ENCODE results near the gene SYT7. TPM values are rescaled to one million over a fixed set of nuclear protein-coding genes. Genes with fewer than 3 reads are reported as not detected.

Gene SYT7
- total RNA-seq, 1 donor from 2014 or later, result 10.3 TPM

DNA sequence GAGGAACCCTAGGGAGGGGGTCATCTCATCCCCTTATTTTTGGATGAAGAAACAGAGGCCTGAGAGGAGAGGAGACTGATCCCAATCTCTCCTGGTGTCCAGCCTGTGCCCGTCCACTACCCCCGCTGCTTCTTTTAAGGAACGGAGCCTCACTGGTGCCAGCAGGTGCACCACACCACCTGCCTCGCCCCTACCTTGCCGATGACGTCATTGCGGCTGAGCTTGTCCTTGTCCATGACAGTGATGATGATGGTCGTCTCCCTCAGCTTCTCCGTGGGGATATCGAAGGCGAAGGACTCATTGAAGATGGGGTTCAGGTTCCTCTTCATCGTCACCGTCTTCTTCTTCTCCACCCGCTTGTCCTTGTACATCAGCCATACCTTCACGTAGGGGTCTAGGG is 58.0 kb downstream of the SYT7 start:
- DNase-seq (ENCODE audit: low spot score, unreplicated experiment), result no peak
- Mint-ChIP-seq H3K27me3 (peaks cover 20% of the 10 kb centered on the region), H3K36me3 (ENCODE audit: insufficient read depth) (no peaks in the 10 kb centered on the region), H3K4me3 (ENCODE audit: low read depth) (no peak overlapping the region), H3K9me3 (ENCODE audit: low read depth) (no peaks in the 10 kb centered on the region), H3K4me1 (ENCODE audit: low read depth) (peaks cover 11% of the 10 kb centered on the region), H3K27ac (no peak overlapping the region)
- TF ChIP-seq, protein P1, sequence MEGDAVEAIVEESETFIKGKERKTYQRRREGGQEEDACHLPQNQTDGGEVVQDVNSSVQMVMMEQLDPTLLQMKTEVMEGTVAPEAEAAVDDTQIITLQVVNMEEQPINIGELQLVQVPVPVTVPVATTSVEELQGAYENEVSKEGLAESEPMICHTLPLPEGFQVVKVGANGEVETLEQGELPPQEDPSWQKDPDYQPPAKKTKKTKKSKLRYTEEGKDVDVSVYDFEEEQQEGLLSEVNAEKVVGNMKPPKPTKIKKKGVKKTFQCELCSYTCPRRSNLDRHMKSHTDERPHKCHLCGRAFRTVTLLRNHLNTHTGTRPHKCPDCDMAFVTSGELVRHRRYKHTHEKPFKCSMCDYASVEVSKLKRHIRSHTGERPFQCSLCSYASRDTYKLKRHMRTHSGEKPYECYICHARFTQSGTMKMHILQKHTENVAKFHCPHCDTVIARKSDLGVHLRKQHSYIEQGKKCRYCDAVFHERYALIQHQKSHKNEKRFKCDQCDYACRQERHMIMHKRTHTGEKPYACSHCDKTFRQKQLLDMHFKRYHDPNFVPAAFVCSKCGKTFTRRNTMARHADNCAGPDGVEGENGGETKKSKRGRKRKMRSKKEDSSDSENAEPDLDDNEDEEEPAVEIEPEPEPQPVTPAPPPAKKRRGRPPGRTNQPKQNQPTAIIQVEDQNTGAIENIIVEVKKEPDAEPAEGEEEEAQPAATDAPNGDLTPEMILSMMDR (IDR thresholded peaks at IDR 0.05; ENCODE audit: unreplicated experiment), result no peak

DNA sequence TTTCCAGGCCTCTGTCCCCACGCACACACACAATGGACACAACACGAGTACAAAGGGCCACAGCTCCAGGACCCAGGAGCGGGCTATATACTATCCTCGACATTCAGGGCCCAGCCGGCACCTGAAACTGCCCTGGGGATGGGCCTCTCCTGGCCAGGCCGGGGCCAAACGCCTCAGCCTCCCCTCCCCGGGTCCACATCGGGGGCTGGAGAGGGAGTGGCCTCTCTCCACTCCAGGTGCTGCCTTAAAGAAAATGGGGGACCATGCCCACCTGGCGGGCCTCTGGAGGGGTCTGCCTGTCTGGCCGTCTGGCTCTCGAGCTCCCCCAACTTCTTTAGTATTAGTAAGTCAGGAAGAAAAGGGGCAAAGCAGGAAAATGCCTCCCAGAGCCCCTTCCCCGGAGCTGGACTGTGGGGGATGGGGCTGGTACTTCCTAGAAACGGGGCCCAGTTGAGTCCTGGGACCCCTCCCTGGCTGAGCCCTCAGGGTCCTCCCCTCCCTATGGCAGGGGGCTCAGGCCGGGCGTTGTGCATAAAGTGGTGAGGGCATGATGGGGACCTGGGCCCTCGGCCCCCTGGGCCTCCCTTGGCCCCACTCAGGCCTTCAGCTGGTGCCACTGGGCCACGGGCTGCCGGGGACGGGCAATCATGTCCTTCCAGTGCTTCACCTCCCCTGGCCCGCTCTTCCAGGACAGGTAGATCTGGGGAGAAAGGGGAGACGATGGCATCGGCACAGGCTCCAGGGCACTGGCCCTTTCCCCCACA is 62.7 kb downstream of the SYT7 start:
- H3K27ac Mint-ChIP-seq, result no peak overlapping the region
- DNase-seq (ENCODE audit: low spot score, unreplicated experiment), result no peak
- H3K4me1 Mint-ChIP-seq (ENCODE audit: low read depth), result peaks cover 9% of the 10 kb centered on the region
- no peaks in the 10 kb centered on the region for H3K36me3 Mint-ChIP-seq (ENCODE audit: insufficient read depth)
- H3K4me3 Mint-ChIP-seq (ENCODE audit: low read depth), result no peak overlapping the region
- H3K27me3 Mint-ChIP-seq, result peaks cover 14% of the 10 kb centered on the region
- TF ChIP-seq, protein P1 (IDR thresholded peaks at IDR 0.05; ENCODE audit: unreplicated experiment), result no peak
- H3K9me3 Mint-ChIP-seq (ENCODE audit: low read depth), result no peaks in the 10 kb centered on the region

DNA sequence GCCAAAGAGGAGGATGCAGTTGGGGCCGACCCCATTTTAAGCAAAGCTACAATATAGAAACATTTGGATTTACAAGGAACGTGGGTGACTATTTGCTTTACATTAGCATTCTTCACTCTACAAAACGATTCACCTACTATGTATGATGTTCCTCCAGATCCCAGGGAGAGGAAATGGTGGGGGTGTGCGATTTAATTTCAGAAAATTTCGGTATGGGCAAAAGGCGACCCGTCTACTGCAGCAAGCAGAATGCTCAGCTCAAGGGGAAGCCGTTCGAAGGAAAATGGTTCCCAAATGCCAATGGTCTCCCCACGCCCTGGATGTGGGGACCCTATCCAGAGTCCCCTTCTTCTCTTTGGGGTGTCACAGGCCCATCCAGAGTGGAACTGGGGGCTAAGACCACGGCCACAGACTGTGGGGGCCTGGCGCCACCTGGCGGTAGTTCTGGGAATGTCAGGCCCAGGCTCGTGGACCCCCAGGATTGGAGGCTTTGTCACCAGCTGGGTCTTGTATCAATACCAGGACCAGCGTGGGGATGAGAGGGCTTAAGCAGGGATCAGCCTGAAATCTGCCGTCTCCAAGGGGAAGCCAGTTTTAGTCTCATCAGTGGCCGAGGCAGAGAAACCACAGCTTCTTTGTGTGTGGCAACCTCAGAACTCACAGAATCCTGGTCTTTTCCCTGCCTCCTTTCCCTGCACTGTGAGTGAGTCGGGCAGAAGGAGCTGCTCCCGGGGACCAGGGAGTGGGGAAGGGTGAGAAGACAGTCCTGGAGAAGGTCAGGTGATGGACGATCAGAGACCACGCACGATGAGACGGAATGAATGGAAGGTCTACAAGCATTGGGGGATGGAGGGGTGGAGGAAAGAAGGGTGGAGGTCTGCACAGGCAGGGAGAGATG is 64.0 kb downstream of the SYT7 start:
- Mint-ChIP-seq H3K4me3 (ENCODE audit: low read depth) (no peak overlapping the region), H3K4me1 (ENCODE audit: low read depth) (peaks cover 20% of the 10 kb centered on the region), H3K9me3 (ENCODE audit: low read depth) (no peaks in the 10 kb centered on the region), H3K27me3 (peaks cover 14% of the 10 kb centered on the region), H3K36me3 (ENCODE audit: insufficient read depth) (no peaks in the 10 kb centered on the region), H3K27ac (no peak overlapping the region)
- TF ChIP-seq, protein P1 (IDR thresholded peaks at IDR 0.05; ENCODE audit: unreplicated experiment), result peak; percentile 99
- DNase-seq (ENCODE audit: low spot score, unreplicated experiment), result peak; percentile 72

DNA sequence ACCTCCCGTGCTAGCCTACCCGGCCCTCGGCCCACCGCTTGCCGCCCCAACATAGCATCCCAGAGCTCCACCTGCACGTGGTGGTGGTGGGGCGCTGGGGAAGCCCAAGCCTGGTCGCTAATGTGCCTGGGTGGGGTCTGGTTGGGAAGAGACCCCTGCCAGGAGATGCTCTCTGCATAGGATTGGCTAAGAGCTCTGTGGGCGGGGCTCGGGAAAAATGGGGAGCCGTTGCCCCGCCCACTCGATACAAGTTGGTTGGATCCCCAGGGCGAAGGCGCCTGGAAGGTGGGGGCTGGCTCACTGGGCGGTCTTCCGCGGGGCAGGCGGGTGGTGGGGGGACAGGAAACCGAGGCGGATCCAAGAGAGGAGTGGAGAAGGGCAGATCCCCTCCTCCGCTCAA is 64.7 kb downstream of the SYT7 start:
- no peak for DNase-seq (ENCODE audit: low spot score, unreplicated experiment)
- H3K9me3 Mint-ChIP-seq (ENCODE audit: low read depth), result no peaks in the 10 kb centered on the region

DNA sequence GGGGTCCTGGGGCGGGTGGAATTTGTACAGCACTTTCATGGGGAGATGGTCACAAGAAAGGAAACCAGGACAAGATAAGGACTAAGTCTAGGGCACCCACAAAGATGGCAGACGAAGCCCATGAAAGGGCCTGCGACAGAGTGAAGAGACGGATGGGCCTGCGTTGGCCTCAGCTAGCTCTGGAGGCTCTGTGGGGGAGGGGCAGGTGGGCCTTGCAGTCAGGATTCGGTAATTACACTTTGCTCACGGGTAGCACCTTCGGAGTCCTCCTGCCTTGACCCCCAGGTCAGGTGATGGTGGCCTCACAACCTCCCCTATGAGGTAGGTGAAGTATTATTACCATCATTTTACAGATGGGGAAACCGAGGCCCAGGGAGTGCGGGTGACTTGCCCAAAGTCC is 65.2 kb downstream of the SYT7 start:
- no peak overlapping the region for H3K4me3 Mint-ChIP-seq (ENCODE audit: low read depth)
- TF ChIP-seq, protein P1 (IDR thresholded peaks at IDR 0.05; ENCODE audit: unreplicated experiment), result no peak
- no peaks in the 10 kb centered on the region for H3K9me3 Mint-ChIP-seq (ENCODE audit: low read depth)
- H3K36me3 Mint-ChIP-seq (ENCODE audit: insufficient read depth), result no peaks in the 10 kb centered on the region
- peaks cover 19% of the 10 kb centered on the region for H3K27me3 Mint-ChIP-seq
- peaks cover 26% of the 10 kb centered on the region for H3K4me1 Mint-ChIP-seq (ENCODE audit: low read depth)
- DNase-seq (ENCODE audit: low spot score, unreplicated experiment), result no peak
- no peak overlapping the region for H3K27ac Mint-ChIP-seq

More for the DNA sequence above, 64.7 kb downstream of the SYT7 start:
- Mint-ChIP-seq H3K4me1 (ENCODE audit: low read depth) (peaks cover 24% of the 10 kb centered on the region), H3K27me3 (peaks cover 16% of the 10 kb centered on the region), H3K36me3 (ENCODE audit: insufficient read depth) (no peaks in the 10 kb centered on the region), H3K4me3 (ENCODE audit: low read depth) (no peak overlapping the region), H3K27ac (no peak overlapping the region)
- TF ChIP-seq, protein P1 (IDR thresholded peaks at IDR 0.05; ENCODE audit: unreplicated experiment), result no peak
